Measurements from ENCODE around the gene TXNIP. TPM values are rescaled to one million over a fixed set of nuclear protein-coding genes. Genes with fewer than 3 reads are reported as not detected.

Gene TXNIP
- total RNA-seq: 5.2 and 12.7 TPM in 2 replicates

DNA sequence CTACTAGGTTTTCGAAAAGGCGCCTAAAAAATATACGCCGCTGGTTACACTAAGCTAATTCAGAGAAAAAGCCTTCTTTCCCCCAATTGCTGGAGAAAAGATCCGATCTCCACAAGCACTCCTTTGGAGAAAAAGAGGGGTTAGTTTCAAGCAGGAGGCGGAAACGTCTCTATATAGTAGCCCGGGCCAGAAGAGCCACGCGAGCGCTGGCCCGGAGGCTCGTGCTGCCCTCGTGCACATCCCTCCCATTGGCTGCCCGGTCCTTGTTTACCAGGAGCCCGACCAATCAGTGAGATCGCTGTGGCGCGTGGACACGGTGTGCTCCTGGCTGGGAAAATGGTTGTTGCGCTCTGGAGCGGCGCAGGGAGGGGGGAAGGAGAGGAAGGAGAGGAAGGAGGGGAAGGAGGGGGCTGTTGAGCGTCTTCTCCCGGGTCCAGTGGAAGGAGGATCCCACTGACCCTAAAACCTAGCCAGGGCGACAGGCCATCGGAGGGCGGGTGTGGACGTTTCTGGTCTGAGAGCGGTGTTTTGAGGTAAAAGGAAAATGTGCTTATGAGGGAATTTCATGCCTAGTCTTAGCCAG is at the start of gene TXNIP:
TSS of gene TXNIP (minus strand) at position 147 of the 583 bp plus-strand sequence. CDS start 313 bp downstream, outside the sequence.

GRCh38 chr1:146021622-146022402 is 25.4 kb upstream of the TXNIP start, which contains the start of gene HJV:
Gene HJV (minus strand): TSS chr1:146021735. CDS start chr1:146020231, 1,504 bp downstream.

GRCh38 chr1:145964328-145965118 is 31.9 kb downstream of the TXNIP start, which contains the start of the genes ANKRD34A and POLR3GL:
Gene ANKRD34A (minus strand): TSS chr1:145964575. CDS start chr1:145961759, 2,816 bp downstream.
Gene POLR3GL (plus strand): TSS chr1:145964690. CDS start chr1:145974866, 10,176 bp downstream.

GRCh38 chr1:145957443-145958319 is 38.7 kb downstream of the TXNIP start, which contains the start of gene LIX1L:
Gene LIX1L (minus strand): TSS chr1:145958017. CDS start chr1:145957927, 90 bp downstream.

Other genes starting within 250 kb of the TXNIP start
- gene RNF115, start 172.5 kb downstream of the TXNIP start, total RNA-seq: 12.5 and 18.9 TPM in 2 replicates
- 57.7 and 112 TPM in 2 replicates for gene POLR3C, start 172.4 kb downstream of the TXNIP start, total RNA-seq
- 3.3 and 5.3 TPM in 2 replicates for gene NUDT17, start 150.9 kb downstream of the TXNIP start, total RNA-seq
- 25.6 and 26.3 TPM in 2 replicates for gene PIAS3, start 137.5 kb downstream of the TXNIP start, total RNA-seq
- 0.22 and 0.57 TPM in 2 replicates for gene ANKRD35, start 110.7 kb downstream of the TXNIP start, total RNA-seq
- 1.1 and 5.4 TPM in 2 replicates for gene ITGA10, start 86.5 kb downstream of the TXNIP start, total RNA-seq
- gene PEX11B, start 77.9 kb downstream of the TXNIP start, total RNA-seq: 27.4 and 27.5 TPM in 2 replicates
- gene RBM8A, start 69.1 kb downstream of the TXNIP start, total RNA-seq: 96.9 and 183 TPM in 2 replicates
- 27.8 and 43.1 TPM in 2 replicates for gene LIX1L, start 38.6 kb downstream of the TXNIP start, total RNA-seq
- gene ANKRD34A, start 32.0 kb downstream of the TXNIP start, total RNA-seq: 0.44 and 3.1 TPM in 2 replicates
- gene POLR3GL, start 31.9 kb downstream of the TXNIP start, total RNA-seq: 11.0 and 14.4 TPM in 2 replicates
- not detected in 2 replicates for gene HJV, start 25.2 kb upstream of the TXNIP start, total RNA-seq
- gene NBPF10, start 148.2 kb upstream of the TXNIP start, total RNA-seq: 0.86 and 3.5 TPM in 2 replicates
- 42.5 and 54.1 TPM in 2 replicates for gene NOTCH2NLA, start 232.4 kb upstream of the TXNIP start, total RNA-seq